Placental epithelial cell (primary cell): ENCODE measurements around the gene ZNF536. TPM values are rescaled to one million over a fixed set of nuclear protein-coding genes. Genes with fewer than 3 reads are reported as not detected.

Experiments
- total RNA-seq: library from RNA; depleted of rRNA; stranded (reverse); fragments of >200 nt; gene quantifications from 2 replicates; pipeline ENCODE4 v1.2.3, GENCODE V29; 2012

The ZNF536 gene
- total RNA-seq = under 0.01 TPM in 1 of 2 replicates, not detected in the other

GRCh38 chr19:30371960-30372824 lies at the start of gene ZNF536:
ZNF536 (plus strand) TSS chr19:30372384; CDS start chr19:30443563, 71,179 bp downstream.

